ENCODE measurements around the gene ZNF177. TPM values are rescaled to one million over a fixed set of nuclear protein-coding genes. Genes with fewer than 3 reads are reported as not detected.
A peak's percentile ranks its signal among the peaks of the same experiment; 100 is the strongest.
"Not testable (repeated sequence)": the region's sequence is repeated elsewhere in the genome, so short reads cannot be mapped to it uniquely, and the experiment has no call there.

ZNF177 gene
- total RNA-seq: 1 to 10 TPM in 1 of 2 donors, under 1 TPM in 1; 0.88 to 1.2 TPM

DNA sequence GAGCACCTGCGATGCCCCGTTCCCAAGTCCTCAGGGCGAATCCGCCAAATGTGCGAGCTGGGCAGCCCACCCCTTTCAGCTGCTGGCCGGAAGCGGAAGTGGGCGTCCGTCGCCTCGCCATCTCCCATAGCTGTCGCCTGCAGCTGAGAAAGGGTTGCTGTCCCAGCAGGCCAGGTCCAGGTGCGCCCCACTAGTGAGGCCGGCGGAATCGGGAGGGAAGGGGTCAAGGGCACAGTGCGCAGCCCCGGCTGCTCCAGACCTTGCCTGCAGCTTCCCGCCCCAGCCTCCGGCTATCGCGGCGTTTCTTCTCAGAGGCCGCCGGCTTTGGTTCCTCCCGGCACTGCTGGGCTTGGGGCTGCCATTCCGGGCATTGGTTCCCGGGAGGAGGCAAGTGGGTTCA lies at the start of gene ZNF177:
ZNF177 (plus strand) TSS at position 109 of the 400 bp plus-strand sequence. CDS start 15,299 bp downstream, outside the sequence.
- Histone ChIP-seq H3K9ac (ENCODE audit: low read depth in 2 of 2, low read length in 2 of 2) (no peak within 1 kb of the TSS), H3K36me3 (no peaks in the 10 kb centered on the region), H3K27ac (no peak within 1 kb of the TSS), H3K4me1 (no peaks in the 10 kb centered on the region), H3K4me3 (no peak within 1 kb of the TSS), H3K27me3 (no peaks in the 10 kb centered on the region), H3K9me3 (no peaks in the 10 kb centered on the region)
- DNase-seq: no peak
- TF ChIP-seq CTCF (IDR thresholded peaks at IDR 0.05): no peak
- intact Hi-C loops (cut with DNase I): no loop called here

DNA sequence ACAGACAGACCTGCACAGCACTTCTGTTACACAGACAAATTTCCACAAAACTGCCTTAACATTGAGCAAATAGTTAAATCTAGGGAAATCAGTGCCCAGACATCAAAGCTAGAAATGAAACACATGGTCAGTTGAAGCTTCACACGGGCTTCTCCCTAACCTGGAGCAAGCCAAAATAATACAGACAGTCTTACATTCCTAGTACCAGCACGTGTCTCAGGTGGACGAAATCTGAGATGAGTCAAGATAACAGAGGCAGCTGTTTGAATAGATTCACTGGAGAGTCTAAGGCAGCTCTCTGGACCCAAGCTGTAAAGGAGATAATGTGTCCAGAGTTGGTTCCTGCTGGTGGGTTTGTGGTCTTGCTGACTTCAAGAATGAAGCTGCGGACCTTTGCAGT lies 49.1 kb upstream of the ZNF177 start:
- Histone ChIP-seq H3K9ac (ENCODE audit: low read depth in 2 of 2, low read length in 2 of 2) (no peak overlapping the region), H3K27me3 (no peaks in the 10 kb centered on the region), H3K9me3 (peaks cover 3% of the 10 kb centered on the region), H3K36me3 (no peaks in the 10 kb centered on the region), H3K4me1 (no peaks in the 10 kb centered on the region), H3K27ac (no peak overlapping the region), H3K4me3 (no peak overlapping the region)
- intact Hi-C loops (cut with DNase I): loop anchor here (5.0 kb wide), 1 partner anchor 269 kb away; the partner anchor contains the start of gene ZNF121
- DNase-seq: no peak
- TF ChIP-seq CTCF (IDR thresholded peaks at IDR 0.05): no peak

DNA sequence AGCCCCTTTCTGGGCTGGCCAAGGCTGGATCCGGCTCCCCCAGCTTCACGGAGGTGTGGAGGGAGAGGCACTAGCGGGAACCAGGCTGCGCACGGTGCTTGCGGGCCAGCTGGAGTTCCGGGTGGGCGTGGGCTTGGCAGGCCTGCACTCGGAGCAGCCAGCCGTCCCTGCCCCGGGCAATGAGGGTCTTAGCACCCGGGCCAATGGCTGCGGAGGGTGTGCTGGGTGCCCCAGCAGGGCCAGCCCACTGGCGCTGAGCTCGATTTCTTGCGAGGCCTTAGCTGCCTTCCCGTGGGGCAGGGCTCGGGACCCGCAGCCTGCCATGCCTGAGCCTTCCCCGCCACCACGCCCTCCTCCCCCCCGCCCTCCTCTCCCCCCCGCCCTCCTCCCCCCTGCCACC lies 41.5 kb upstream of the ZNF177 start:
- Histone ChIP-seq H3K4me3 (no peak overlapping the region), H3K4me1 (no peaks in the 10 kb centered on the region), H3K27ac (no peak overlapping the region), H3K9ac (ENCODE audit: low read depth in 2 of 2, low read length in 2 of 2) (no peak overlapping the region), H3K36me3 (no peaks in the 10 kb centered on the region), H3K27me3 (no peaks in the 10 kb centered on the region), H3K9me3 (no peaks in the 10 kb centered on the region)
- intact Hi-C loops (cut with DNase I): loop anchor here (10.0 kb wide), 1 partner anchor 113 kb away; the partner anchor contains the start of gene ZNF266
- no peak for TF ChIP-seq CTCF (IDR thresholded peaks at IDR 0.05)
- DNase-seq: no peak

DNA sequence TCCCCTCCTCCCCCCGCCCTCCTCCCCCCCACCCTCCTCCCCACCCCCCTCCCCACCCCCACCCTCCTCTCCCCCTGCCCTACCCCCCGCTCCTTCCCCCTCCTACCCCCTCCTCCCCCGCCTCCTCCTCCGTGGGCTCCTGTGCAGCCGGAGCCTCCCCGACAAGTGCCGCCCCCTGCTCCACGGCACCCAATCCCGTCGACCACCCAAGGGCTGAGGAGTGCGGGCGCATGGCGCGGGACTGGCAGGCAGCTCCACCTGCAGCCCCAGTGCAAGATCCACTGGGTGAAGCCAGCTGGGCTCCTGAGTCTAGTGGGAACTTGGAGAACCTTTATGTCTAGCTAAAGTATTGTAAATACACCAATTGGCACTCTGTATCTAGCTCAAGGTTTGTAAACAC lies 41.1 kb upstream of the ZNF177 start:
- H3K9ac ChIP-seq (ENCODE audit: low read depth in 2 of 2, low read length in 2 of 2); H3K4me1 ChIP-seq; DNase-seq; H3K9me3 ChIP-seq; H3K36me3 ChIP-seq; H3K27ac ChIP-seq; H3K27me3 ChIP-seq; H3K4me3 ChIP-seq: not testable (repeated sequence)
- intact Hi-C loops (cut with DNase I): loop anchor here (10.0 kb wide), 1 partner anchor 113 kb away; the partner anchor contains the start of gene ZNF266

GRCh38 chr19:9322201-9322600 lies 40.6 kb upstream of the ZNF177 start:
- DNase-seq; H3K27ac ChIP-seq; H3K36me3 ChIP-seq; H3K9me3 ChIP-seq; H3K27me3 ChIP-seq; H3K4me1 ChIP-seq; H3K9ac ChIP-seq (ENCODE audit: low read depth in 2 of 2, low read length in 2 of 2); H3K4me3 ChIP-seq: not testable (repeated sequence)
- intact Hi-C loops (cut with DNase I): loop anchor here (10.0 kb wide), 1 partner anchor 113 kb away; the partner anchor contains the start of gene ZNF266

DNA sequence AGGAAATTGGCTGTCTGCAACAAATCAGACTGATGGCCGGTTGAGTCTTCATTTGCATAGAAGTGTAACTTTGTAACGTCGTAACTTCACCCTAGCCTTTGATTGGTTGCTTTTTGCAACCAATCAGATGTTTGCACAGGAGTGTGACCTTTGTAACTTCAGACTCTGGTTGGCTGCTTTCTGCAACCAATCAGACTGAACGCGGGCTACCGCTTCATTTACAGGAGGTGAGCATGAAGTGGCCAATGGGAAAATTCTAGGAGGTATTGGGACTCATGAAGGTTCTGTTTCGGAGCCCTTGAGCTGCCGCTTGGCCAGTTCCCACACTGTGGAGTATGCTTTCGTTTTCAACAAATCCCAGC lies 39.3 kb upstream of the ZNF177 start:
- Histone ChIP-seq H3K4me1 (no peaks in the 10 kb centered on the region), H3K4me3 (peak overlapping the region; percentile 82), H3K9ac (ENCODE audit: low read depth in 2 of 2, low read length in 2 of 2) (peak overlapping the region in 1 of 2 donors; percentile 61), H3K36me3 (no peaks in the 10 kb centered on the region), H3K27me3 (no peaks in the 10 kb centered on the region), H3K9me3 (no peaks in the 10 kb centered on the region), H3K27ac (peak overlapping the region; percentile 84)
- no peak for TF ChIP-seq CTCF (IDR thresholded peaks at IDR 0.05)
- intact Hi-C loops (cut with DNase I): loop anchor here (10.0 kb wide), 1 partner anchor 111 kb away; the partner anchor contains the start of gene ZNF266
- peak; percentile 72 for DNase-seq
